Islet of Langerhans (tissue), 1 donor: ENCODE measurements around the gene CNST.
"Not testable (repeated sequence)": the region's sequence is repeated elsewhere in the genome, so short reads cannot be mapped to it uniquely, and the experiment has no call there.

Experiments
- FAIRE-seq: peaks from one replicate; lab custom pipeline; 2011; peaks lifted over from hg19 to GRCh38; lab: Jason Lieb, UNC

The CNST gene

GRCh38 chr1:246587032-246587431 is 20.8 kb downstream of the CNST start:
- no peak for FAIRE-seq

- FAIRE-seq, result peak; percentile 9
Observed at GRCh38 chr1:246587606-246588005, 21.4 kb downstream of the CNST start.

DNA sequence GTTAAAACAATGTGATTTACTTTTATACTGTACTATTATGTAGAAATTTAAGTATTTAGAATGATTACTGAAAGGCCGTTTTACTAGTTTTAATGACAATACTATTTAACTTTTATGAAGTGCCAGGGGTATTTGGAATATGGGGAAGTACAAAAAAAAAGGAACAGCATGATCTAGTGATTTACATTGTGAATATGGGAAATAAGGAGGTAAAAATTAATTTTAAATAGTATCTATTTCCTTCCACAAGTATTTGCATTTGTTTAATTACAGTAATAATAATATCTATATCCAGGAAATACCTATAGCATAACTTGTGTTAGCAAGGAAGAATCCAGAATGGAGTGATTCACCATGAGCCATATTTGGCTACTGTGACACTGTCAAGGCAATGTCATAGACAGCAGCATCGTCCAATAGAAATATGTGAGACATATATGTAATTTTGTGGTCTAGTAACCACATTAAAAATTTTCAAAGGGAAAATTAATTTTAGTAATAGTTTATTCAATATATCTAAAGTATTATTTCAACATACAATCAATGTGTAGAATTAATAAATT is 22.0 kb downstream of the CNST start:
- peak; percentile 27 for FAIRE-seq

- not testable (repeated sequence) for FAIRE-seq
Observed at GRCh38 chr1:246589919-246590318, 23.7 kb downstream of the CNST start.

GRCh38 chr1:246591047-246591446 is 24.8 kb downstream of the CNST start:
- no peak for FAIRE-seq

- no peak for FAIRE-seq
Observed at GRCh38 chr1:246591504-246591903, 25.2 kb downstream of the CNST start.

- no peak for FAIRE-seq
Observed at GRCh38 chr1:246591958-246592357, 25.7 kb downstream of the CNST start.

DNA sequence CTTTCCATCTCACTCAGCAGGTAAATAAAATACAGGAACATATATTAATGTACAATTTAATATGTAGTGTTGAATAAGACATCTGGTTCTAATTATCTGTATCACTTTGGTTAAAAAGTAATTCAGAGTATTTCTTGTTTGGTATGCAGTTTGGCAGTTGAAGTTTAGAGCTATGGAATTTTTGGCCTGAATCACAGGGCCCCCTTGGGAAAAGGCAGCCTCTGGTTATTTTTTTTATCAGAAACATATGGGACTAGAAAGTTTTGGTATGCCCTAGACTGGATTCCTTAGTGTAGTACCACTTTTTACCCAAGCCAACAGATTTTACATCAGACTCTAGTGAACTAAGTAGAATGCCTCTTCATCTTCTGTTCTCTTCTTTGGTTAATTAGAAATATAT is 26.4 kb downstream of the CNST start:
- no peak for FAIRE-seq

GRCh38 chr1:246595146-246595545 is 28.9 kb downstream of the CNST start:
- FAIRE-seq, result no peak

DNA sequence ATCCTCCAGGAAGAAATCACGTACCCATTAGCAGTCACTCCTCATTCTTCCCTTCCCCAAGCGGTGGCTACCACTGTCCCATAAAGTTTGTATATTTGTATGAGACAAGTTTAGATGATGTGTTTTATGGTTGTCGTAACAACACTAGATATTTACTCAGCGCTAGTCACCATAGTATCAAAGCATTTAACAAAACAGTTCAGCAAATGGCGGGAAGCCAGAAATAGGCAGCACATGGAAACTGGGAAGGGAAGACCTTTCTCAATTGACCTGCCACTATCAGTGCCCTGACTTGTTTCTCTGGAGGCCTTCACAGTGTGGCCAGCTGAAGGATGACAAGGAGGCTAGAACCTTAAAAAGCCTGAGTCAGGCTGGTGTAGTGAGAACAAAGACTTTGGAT is 31.1 kb downstream of the CNST start:
- FAIRE-seq, result no peak

DNA sequence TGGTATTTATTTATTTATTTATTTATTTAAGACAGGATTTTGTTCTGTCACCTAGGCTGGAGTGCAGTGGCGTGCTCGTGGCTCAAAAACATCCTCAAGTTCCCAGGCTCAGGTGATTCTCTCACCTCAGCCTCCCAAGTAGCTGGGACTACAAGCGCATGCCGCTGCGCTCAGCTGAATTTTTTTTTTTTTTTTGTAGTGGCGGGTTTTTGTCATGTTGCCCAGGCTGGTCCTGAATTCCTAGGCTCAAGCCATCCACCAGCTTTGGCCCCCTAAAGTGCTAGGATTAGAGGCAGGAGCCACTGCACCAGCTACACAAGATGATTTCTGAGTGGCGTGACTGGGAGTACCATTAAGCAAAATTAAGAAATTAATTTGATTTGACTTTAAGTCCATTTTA is 31.7 kb downstream of the CNST start:
- FAIRE-seq, result no peak

DNA sequence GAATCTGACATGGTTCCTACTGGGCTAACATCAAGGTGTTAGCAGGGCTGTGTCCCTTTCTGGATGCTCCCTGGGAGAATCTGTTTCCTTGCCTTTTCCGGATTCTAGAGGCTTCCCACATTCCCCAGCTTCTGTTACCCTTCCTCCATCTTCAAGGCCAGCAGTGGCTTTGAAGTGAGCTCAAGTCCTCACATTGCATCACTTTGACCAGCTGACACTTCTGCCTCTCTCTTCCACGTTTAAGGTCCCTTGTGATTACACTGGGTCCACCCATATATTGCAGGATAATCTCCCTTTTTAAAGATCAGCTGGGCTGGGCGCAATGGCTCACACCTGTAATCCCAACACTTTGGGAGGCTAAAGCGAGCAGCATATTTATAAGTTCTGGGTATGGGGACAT is 33.1 kb downstream of the CNST start:
- FAIRE-seq, result no peak

GRCh38 chr1:246600579-246600978 is 34.3 kb downstream of the CNST start:
- FAIRE-seq, result no peak

DNA sequence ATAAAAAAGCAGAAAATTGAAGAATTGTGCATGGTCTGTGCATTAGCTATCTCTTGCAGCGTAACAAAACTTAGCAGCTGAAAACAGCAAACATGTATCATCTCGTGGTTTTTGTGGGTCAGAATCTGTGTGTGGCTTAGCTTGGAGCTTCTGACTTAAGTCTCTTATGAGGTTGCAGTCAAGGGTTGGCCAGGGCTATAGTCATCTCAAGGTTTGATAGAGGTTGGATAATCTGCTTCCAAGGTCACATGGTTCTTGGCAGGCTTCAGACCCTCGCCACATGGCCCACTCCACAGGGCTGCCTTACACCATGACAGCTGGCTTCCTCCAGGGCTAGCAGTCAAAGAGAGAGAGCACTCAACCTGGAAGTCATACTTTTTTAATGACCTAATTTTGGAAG is 35.9 kb downstream of the CNST start:
- FAIRE-seq, result no peak

DNA sequence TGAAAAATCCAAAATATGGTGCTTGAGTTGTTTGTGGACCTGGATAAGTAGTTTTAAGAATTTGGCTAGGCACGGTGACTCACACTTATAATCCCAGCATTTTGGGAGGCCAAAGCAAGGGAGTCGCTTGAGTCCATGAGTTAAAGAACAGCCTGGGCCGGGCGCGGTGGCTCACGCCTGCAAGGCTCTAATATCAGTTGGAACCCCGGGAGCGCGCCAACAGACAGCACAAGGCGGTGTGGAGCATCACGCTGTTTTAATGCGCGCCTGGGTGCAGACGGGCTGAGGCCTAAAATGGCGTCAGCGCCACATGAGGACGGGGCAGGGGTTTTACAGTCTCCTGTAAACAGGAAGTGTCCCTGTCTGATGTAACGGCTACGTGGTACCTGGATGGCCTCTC is 39.0 kb downstream of the CNST start:
- FAIRE-seq, result not testable (repeated sequence)

DNA sequence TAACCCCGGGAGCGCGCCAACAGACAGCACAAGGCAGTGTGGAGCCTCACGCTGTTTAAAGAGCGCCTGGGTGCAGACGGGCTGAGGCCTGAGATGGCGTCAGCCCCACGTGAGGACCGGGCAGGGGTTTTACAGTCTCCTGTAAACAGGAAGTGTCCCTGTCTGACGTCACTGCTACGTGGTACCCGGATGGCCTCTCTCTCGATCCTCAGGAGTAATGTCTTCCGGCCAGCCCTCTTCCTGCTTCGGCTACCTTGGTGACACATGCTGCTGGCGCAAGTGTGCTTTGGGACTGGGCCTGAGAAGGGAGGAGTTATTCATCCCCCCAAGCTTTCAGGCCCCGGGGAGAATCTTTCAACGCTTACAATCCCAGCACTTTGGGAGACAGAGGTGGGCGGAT is 41.2 kb downstream of the CNST start:
- no peak for FAIRE-seq

DNA sequence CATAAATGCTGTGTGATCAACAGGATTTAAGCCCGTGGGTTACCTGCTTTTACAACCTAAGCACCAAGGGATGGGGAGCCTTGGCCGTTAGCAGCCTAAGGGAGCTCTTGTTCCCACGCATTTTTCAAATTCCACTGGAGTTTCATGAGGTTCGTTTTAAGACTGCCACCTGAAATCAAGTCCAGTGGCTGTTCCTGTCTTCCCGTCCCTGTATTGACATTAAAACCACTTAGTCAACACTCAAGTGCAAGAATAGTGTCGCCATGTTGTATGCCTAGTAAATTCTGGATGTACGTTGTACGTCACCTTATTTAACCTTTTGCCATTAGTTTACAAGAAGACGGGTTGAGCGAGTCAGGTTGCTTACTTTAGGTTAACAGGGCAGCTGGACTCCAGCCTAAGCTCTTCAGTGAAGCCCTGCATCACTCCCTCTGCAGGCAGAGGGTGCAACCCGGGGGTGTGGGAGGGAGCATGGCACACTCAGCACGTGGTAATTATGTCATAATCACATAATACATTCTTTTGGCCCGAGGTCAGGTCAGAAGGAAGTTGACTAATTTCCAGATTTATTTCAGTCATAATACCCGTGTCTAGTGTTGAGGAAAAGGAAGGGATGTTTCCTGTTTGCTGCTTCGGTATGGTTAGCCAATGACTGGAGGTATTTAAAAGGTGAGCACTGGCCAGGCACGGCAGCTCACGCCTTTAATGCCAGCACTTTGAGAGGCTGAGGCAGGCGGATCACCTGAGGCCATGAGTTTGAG is 42.5 kb downstream of the CNST start:
- no peak for FAIRE-seq

GRCh38 chr1:246609632-246610031 is 43.4 kb downstream of the CNST start:
- FAIRE-seq, result no peak

DNA sequence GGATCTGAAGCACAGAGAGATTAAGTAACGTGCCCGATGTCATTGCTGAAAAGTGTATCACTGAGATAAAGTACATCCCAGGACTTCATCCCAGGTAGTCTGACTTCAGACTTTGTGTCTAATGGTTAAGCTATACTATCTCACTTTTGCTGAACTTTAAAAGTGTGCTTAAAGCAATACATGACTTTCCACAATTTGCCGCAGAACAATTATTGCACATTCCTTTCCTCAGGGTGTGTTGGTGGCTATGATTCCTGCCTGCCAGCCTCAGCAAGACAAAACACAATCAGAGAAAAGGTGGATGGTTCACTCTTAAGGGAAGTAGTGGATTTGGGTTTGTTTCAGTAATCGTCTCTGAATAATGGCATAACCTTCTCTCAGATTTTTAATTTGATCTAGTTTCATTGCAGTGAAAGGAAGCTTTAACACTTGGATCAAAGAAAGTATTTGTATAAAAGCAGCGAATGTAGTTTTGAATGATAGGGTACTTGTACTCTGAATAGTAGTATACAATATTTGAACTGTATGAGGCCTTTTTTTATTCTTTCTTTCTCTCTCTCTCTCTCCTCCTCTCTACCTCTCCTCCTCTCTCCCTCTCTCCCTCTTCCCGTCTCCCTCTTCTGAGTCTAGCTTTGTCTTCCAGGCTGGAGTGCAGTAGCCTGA is 47.0 kb downstream of the CNST start:
- FAIRE-seq, result no peak

DNA sequence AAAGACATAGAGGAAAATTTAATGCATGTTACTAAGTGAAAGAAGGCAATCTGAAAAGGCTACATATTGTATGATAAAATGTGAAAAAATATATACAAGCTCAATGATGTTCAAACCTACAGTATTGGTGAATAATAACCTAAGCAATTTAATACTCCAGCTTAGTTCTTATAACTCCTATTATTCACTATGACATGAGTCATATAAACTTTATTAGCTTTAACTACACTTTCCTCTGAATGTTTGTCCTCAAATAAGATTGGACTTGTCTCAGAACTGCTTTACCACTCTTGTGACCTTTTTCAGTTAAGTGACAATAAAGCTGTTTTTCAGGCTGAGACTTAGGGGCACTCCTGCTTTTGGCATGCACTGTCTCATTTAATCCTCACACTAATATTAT is 50.9 kb downstream of the CNST start:
- no peak for FAIRE-seq

DNA sequence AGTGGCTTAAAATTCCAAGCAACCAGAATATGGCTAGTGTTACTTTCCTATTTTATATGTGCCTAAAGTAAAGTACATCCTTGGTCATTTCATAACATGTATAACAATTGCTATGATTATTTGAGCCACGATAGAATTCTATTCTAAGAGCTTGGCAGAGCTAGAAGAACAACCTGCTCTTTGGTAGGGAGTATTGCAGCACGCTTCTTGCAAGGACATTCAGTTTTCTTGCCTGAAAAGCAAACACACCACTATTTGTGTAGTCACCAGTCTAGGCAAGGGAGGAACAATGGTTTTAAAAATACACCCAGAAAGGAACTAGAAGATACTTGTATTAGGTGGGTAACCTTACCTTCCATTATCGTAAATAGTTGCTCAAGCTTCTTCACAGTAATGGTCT is 51.5 kb downstream of the CNST start:
- no peak for FAIRE-seq

DNA sequence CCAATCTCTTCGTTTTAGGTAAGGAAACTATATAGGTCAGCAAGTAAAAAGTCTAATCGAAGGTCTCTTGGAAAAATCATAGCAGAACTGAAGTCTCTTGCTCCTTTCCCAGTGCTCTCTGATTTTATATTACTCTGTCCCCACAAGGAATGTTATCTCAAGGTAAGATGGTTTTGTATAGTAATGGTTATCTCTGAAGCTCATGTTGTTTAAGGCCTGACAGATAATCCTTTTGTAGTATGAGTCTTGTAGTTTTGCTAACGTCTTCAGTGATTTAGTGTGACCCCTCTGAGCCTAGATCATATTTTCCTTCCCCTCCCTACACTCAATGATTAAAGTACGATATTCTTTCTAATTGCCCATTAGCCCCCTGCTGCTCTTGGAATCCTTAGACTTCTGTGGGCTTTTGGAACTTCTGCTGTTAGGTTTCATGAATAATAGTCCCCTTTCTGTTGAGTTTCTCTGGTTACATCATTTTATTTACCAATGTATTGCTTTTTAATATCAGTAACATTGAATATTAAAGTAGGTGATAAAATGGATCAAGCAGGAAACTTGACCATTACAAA is 52.1 kb downstream of the CNST start:
- no peak for FAIRE-seq

- FAIRE-seq, result no peak
Observed at GRCh38 chr1:246622035-246622652, 55.9 kb downstream of the CNST start.
